ENCODE results near the gene NBPF19.
"Not testable (repeated sequence)": the region's sequence is repeated elsewhere in the genome, so short reads cannot be mapped to it uniquely, and the experiment has no call there.

DNA sequence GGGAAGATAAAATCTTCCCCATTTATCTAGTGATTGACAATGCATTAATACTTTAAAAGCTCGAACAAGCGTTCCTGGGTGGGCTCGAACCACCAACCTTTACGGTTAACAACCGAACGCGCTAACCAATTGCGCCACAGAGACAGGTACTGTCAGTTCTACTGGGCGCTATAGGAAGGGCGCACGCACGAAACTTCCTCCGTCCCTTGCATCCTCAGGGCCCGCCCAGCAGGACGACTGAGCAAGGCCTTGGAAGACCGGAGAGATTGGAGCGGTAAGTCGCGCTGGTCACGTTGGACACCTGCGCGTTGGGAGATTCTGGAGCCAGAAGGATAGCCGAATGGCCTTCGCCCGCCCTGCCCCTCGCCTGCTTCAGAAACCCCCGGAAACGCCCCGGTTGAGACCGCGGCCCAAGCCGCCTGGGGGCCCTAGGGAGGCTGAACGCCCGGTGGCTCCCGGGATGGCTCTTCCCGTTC lies 83.5 kb downstream of the NBPF19 start:
- TF ChIP-seq, protein P1, sequence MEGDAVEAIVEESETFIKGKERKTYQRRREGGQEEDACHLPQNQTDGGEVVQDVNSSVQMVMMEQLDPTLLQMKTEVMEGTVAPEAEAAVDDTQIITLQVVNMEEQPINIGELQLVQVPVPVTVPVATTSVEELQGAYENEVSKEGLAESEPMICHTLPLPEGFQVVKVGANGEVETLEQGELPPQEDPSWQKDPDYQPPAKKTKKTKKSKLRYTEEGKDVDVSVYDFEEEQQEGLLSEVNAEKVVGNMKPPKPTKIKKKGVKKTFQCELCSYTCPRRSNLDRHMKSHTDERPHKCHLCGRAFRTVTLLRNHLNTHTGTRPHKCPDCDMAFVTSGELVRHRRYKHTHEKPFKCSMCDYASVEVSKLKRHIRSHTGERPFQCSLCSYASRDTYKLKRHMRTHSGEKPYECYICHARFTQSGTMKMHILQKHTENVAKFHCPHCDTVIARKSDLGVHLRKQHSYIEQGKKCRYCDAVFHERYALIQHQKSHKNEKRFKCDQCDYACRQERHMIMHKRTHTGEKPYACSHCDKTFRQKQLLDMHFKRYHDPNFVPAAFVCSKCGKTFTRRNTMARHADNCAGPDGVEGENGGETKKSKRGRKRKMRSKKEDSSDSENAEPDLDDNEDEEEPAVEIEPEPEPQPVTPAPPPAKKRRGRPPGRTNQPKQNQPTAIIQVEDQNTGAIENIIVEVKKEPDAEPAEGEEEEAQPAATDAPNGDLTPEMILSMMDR (IDR thresholded peaks at IDR 0.05), result peak in 1 of 4 experiments; percentile 4
- not testable (repeated sequence) for TF ChIP-seq POLR2A (IDR thresholded peaks at IDR 0.05)
